OCI-LY7 (cell line): ENCODE results near the gene RANBP9. TPM values are rescaled to one million over a fixed set of nuclear protein-coding genes. Genes with fewer than 3 reads are reported as not detected.

ENCODE experiments used
- BruUV-seq: library from RNA; stranded (reverse); fragments of 400-500 nt; replicated peaks from 2 replicates; lab custom pipeline; 2021; lab: Mats Ljungman, UMichigan
- CTCF ChIA-PET: fragments of 300-600 bp; sonication (Branson Sonifier 250); formaldehyde crosslinking; loops from one replicate; lab custom pipeline; 2022; ENCODE audit warnings: antibody characterized with exemption; ENCODE audit not compliant: unreplicated experiment; lab: Charles Lee
- POLR2A ChIA-PET: fragments of 300-600 bp; sonication (Branson Sonifier 250); formaldehyde crosslinking; loops from one replicate; lab custom pipeline; 2022; ENCODE audit warnings: antibody characterized with exemption; lab: Charles Lee
- DNase-seq: peaks from one replicate; pipeline ENCODE4 v3.0.0-alpha.2; 2015; ENCODE audit warnings: low spot score
- H2AFZ ChIP-seq: fragments of 200-600 bp; sonication (generic), shearing (Covaris generic); 2 replicates; pipeline ENCODE4 v1.6.1; 2014; ENCODE audit warnings: mild to moderate bottlenecking, antibody characterized with exemption, low read length, moderate library complexity
- H3K27ac ChIP-seq: fragments of 200-600 bp; sonication (generic); 2 replicates; pipeline ENCODE4 v1.5.1; 2014; ENCODE audit warnings: mixed run types, low read depth, mild to moderate bottlenecking, moderate library complexity, low read length, inconsistent platforms; ENCODE audit not compliant: poor library complexity, severe bottlenecking
- H3K36me3 ChIP-seq: fragments of 200-600 bp; sonication (generic); 2 replicates; pipeline ENCODE4 v1.6.1; 2014; ENCODE audit warnings: mild to moderate bottlenecking, antibody characterized with exemption, low read length, moderate library complexity, mixed read lengths; ENCODE audit not compliant: insufficient read depth
- H3K4me1 ChIP-seq: fragments of 200-600 bp; sonication (generic); 2 replicates; pipeline ENCODE4 v1.5.1; 2014; ENCODE audit warnings: mild to moderate bottlenecking, low read length; ENCODE audit not compliant: insufficient read depth, poor library complexity, severe bottlenecking
- H3K4me2 ChIP-seq: fragments of 200-600 bp; sonication (generic); 2 replicates; pipeline ENCODE4 v1.6.1; 2014; ENCODE audit warnings: mild to moderate bottlenecking, low read length
- H3K4me3 ChIP-seq: fragments of 200-600 bp; sonication (generic); 2 replicates; pipeline ENCODE4 v1.5.1; 2014; ENCODE audit warnings: mild to moderate bottlenecking, low read depth, low read length; ENCODE audit not compliant: poor library complexity, severe bottlenecking
- H3K79me2 ChIP-seq: fragments of 200-600 bp; sonication (generic); 2 replicates; pipeline ENCODE4 v1.6.1; 2016; ENCODE audit warnings: low read depth, mild to moderate bottlenecking, low read length, moderate library complexity, mixed read lengths; ENCODE audit not compliant: insufficient read depth
- H3K9me2 ChIP-seq: fragments of 200-600 bp; sonication (generic); 2 replicates; pipeline ENCODE4 v1.6.1; 2016; ENCODE audit warnings: mild to moderate bottlenecking, low read length, mixed read lengths; ENCODE audit not compliant: insufficient read depth
- H3K9me3 ChIP-seq: fragments of 200-600 bp; sonication (generic); 2 replicates; pipeline ENCODE4 v1.6.1; 2014; ENCODE audit warnings: mild to moderate bottlenecking, mixed run types, low read length, mixed read lengths
- H4K20me1 ChIP-seq: fragments of 200-600 bp; sonication (generic); 2 replicates; pipeline ENCODE4 v1.6.1; 2014; ENCODE audit warnings: mild to moderate bottlenecking, antibody characterized with exemption, low read length, moderate library complexity, mixed read lengths; ENCODE audit not compliant: insufficient read depth
- CTCF ChIP-seq: fragments of 200-600 bp; sonication (generic); conservative IDR thresholded peaks from 2 replicates; pipeline ENCODE4 v1.5.1; 2014; ENCODE audit warnings: mild to moderate bottlenecking, antibody characterized with exemption, low read length, moderate library complexity, mixed read lengths
- EZH2phosphoT487 ChIP-seq: fragments of 200-600 bp; sonication (generic); IDR thresholded peaks from 2 replicates; pipeline ENCODE4 v1.6.1; 2018; ENCODE audit warnings: low read depth, borderline replicate concordance, mild to moderate bottlenecking, mixed run types, antibody characterized with exemption, low read length, moderate library complexity, mixed read lengths
- intact Hi-C: fragments of 100-400 bp; cut with micrococcal nuclease; formaldehyde crosslinking; loops from one replicate; pipeline ENCODE4 v1.10.0; 2022; ENCODE audit not compliant: unreplicated experiment
- total RNA-seq, 2 experiments: library from RNA; depleted of rRNA in 1 of 2; stranded (reverse); fragments of >200 nt in 1 of 2; shearing (Covaris generic) in 1 of 2; gene quantifications; 2 replicates each; pipeline ENCODE4 v1.2.3, GENCODE V29; 2014 to 2022

Gene RANBP9
- total RNA-seq, 2 experiments from 2014 or later, result 20.5 to 35.0 TPM

DNA sequence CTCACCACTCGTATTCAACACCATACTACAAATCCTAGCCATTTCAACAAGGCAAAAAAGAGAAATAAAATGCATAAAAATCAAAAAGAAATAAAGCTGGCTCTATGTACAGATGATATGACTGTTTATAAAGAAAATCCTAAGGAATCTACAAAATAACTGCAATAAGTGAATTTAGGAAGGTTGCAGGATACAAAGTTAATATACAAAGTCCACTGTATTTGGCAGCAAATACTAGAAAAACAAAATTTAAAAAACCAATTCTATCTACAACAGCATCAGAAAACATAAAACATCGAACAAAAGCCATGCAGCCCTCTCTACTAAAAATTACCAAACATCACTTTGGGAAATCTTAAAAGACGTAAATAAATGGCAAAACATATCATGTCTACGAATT lies 47.6 kb downstream of the RANBP9 start:
- H3K79me2 ChIP-seq, result peaks cover 100% of the 10 kb centered on the region
- BruUV-seq, result no TSS peak
- peaks cover 15% of the 10 kb centered on the region for H3K4me1 ChIP-seq
- H3K27ac ChIP-seq, result no peak overlapping the region
- no peaks in the 10 kb centered on the region for H3K9me3 ChIP-seq
- TF ChIP-seq CTCF (no peak), EZH2phosphoT487 (no peak)
- no peak overlapping the region for H2AFZ ChIP-seq
- H3K36me3 ChIP-seq, result 0 out of 2 replicates have a peak, but pooled peaks cover 4% of the 10 kb centered on the region
- intact Hi-C loops, result no loop called here
- H3K9me2 ChIP-seq, result no peaks in the 10 kb centered on the region
- CTCF ChIA-PET, result no interaction called here
- no peak overlapping the region for H3K4me2 ChIP-seq
- POLR2A ChIA-PET, result interaction anchor here (0.7 to 1.2 kb wide), 8 partner anchors 9 to 270 kb away, joined by 3 read pairs; no protein-coding TSS in a partner anchor
- DNase-seq, result no peak
- H3K4me3 ChIP-seq, result no peak overlapping the region
- no peaks in the 10 kb centered on the region for H4K20me1 ChIP-seq

GRCh38 chr6:13662651-13663334 lies 48.8 kb downstream of the RANBP9 start:
- Histone ChIP-seq H3K9me3 (no peaks in the 10 kb centered on the region), H3K36me3 (0 out of 2 replicates have a peak, but pooled peaks cover 4% of the 10 kb centered on the region), H3K27ac (no peak overlapping the region), H3K9me2 (no peaks in the 10 kb centered on the region), H3K4me1 (peaks cover 15% of the 10 kb centered on the region), H4K20me1 (no peaks in the 10 kb centered on the region), H3K4me3 (no peak overlapping the region), H3K4me2 (no peak overlapping the region), H3K79me2 (peaks cover 94% of the 10 kb centered on the region), H2AFZ (no peak overlapping the region)
- BruUV-seq, result no TSS peak
- TF ChIP-seq CTCF (no peak), EZH2phosphoT487 (no peak)
- no peak for DNase-seq
- ChIA-PET POLR2A (interaction anchor here (0.5 to 1.1 kb wide), 5 partner anchors 8 to 801 kb away, joined by 3 to 5 read pairs (median 3); no protein-coding TSS in a partner anchor), CTCF (no interaction called here)
- intact Hi-C loops, result no loop called here

DNA sequence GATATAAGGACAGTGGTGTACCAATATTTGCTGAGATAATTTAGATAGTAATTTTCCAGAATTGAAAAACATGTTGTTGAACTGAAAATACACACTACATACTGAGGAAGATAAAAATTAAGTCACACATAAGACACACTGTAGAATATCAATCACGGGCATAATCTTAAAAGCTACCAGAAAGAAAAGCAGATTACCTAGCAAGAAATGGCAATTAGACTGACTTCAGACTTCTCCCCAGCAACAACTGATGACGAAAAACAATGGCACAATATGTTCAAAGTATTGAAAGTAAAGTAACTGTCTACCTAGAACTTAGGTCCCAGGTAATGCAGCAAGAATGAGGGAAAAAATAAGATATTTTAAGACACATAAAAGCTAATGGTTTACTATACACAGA lies 50.0 kb downstream of the RANBP9 start:
- CTCF ChIA-PET, result no interaction called here
- Histone ChIP-seq H3K27ac (no peak overlapping the region), H3K4me1 (peaks cover 15% of the 10 kb centered on the region), H3K4me2 (no peak overlapping the region), H3K9me3 (no peaks in the 10 kb centered on the region), H3K79me2 (peaks cover 87% of the 10 kb centered on the region), H3K36me3 (peaks cover 4% of the 10 kb centered on the region; the same call in 1 of the 2 replicates), H3K9me2 (no peaks in the 10 kb centered on the region), H4K20me1 (no peaks in the 10 kb centered on the region), H2AFZ (no peak overlapping the region), H3K4me3 (no peak overlapping the region)
- intact Hi-C loops, result no loop called here
- POLR2A ChIA-PET, result interaction anchor here (0.6 to 1.2 kb wide), 3 partner anchors 13 to 454 kb away, joined by 3 to 11 read pairs (median 3); no protein-coding TSS in a partner anchor
- BruUV-seq, result no TSS peak
- TF ChIP-seq EZH2phosphoT487 (no peak), CTCF (no peak)
- no peak for DNase-seq
